K562 (cell line): ENCODE results near the gene MED20. TPM values are rescaled to one million over a fixed set of nuclear protein-coding genes. Genes with fewer than 3 reads are reported as not detected.
A peak's percentile ranks its signal among the peaks of the same experiment; 100 is the strongest.

ENCODE experiments used
- CBX5 ChIP-seq: IDR thresholded peaks from 2 replicates; pipeline ENCODE4 v1.6.1; 2014; ENCODE audit warnings: low read depth, borderline replicate concordance
- CHCHD3 ChIP-seq: fragments of 250-450 bp; sonication (Bioruptor Pico); IDR thresholded peaks from 2 replicates; pipeline ENCODE4 v2.1.2; 2022; ENCODE audit warnings: mild to moderate bottlenecking
- FUS ChIP-seq: fragments of 200-400 bp; formaldehyde crosslinking; optimal IDR thresholded peaks from 2 replicates; pipeline ENCODE3; 2017; ENCODE audit warnings: low read depth, low read length
- HMG20A ChIP-seq: fragments of 450-650 bp; formaldehyde crosslinking; conservative IDR thresholded peaks from 2 replicates; pipeline ENCODE4 v1.4.0; 2020; ENCODE audit warnings: mild to moderate bottlenecking, mixed read lengths
- NCOA1 ChIP-seq: fragments of 450-650 bp; IDR thresholded peaks from 2 replicates; pipeline ENCODE4 v1.6.1; 2016; ENCODE audit warnings: low read depth
- NR3C1 ChIP-seq: sonication (generic); formaldehyde crosslinking; IDR thresholded peaks from 2 replicates; pipeline ENCODE4 v1.8.1; 2022; ENCODE audit warnings: missing genetic modification reagents
- PCBP1 ChIP-seq: fragments of 200-400 bp; formaldehyde crosslinking; IDR thresholded peaks from 2 replicates; pipeline ENCODE4 v1.6.1; 2018; ENCODE audit warnings: mild to moderate bottlenecking, low read depth, low read length; ENCODE audit not compliant: poor library complexity, severe bottlenecking
- ZFP1 ChIP-seq: fragments of 450-650 bp; formaldehyde crosslinking; IDR thresholded peaks from 2 replicates; pipeline ENCODE4 v1.4.0; 2020; ENCODE audit warnings: mild to moderate bottlenecking, mixed read lengths
- ZKSCAN8 ChIP-seq: fragments of 200-800 bp; sonication (Bioruptor generic); IDR thresholded peaks from 2 replicates; pipeline ENCODE4 v1.6.1; 2016; ENCODE audit warnings: missing genetic modification characterization, missing compliant biosample characterization
- polyA plus RNA-seq, 8 experiments: library from polyadenylated mRNA; depleted of rRNA in 4 of 8; stranded (reverse) in 5 of 8; unstranded in 3 of 8; fragments of >200 nt; fragmentation: Nextera tagmentation in 2 of 8; fragmentation: Illumina TruSeq in 1 of 8; extraction: Ambion mirVana in 2 of 8; extraction: Trizol in 1 of 8; gene quantifications; 2 replicates each; pipeline versions ENCODE4 v1.2.1 to v1.2.3, GENCODE V29; 2011 to 2014; ENCODE audit warnings: inconsistent platforms in 1 of 8, missing spikeins in 1 of 8
- total RNA-seq, 7 experiments: library from RNA; depleted of rRNA in 6 of 7; stranded (reverse); fragments of >200 nt in 6 of 7; fragmentation: Illumina TruSeq in 2 of 7; extraction: Trizol in 2 of 7; gene quantifications; 2 replicates each; pipeline versions ENCODE4 v1.2.1 to v1.2.3, GENCODE V29; 2011 to 2021; ENCODE audit warnings: low replicate concordance in 1 of 7
- TF ChIP-seq, protein P1 (sequence below): fragments of 250-450 bp; sonication (Bioruptor Pico); IDR thresholded peaks from 2 replicates; pipeline ENCODE4 v1.5.0; 2021
- TF ChIP-seq, protein P2 (sequence below): fragments of 200-800 bp; sonication (Bioruptor generic); IDR thresholded peaks from 2 replicates; pipeline ENCODE4 v1.6.1; 2017; ENCODE audit warnings: missing genetic modification characterization, missing compliant biosample characterization
- TF ChIP-seq, protein P3 (sequence below): fragments of 200-400 bp; formaldehyde crosslinking; IDR thresholded peaks from 2 replicates; pipeline ENCODE4 v1.6.1; 2017; ENCODE audit warnings: mild to moderate bottlenecking, low read depth, low read length, moderate library complexity
- TF ChIP-seq, protein P4 (sequence below), 2 experiments: IDR thresholded peaks; 2 replicates each; pipeline ENCODE4 v1.6.1; 2012; ENCODE audit warnings: improper control_type of control experiment in 2 of 2, low read depth in 2 of 2, low read length in 2 of 2, borderline replicate concordance in 1 of 2
- TF ChIP-seq, protein P5 (sequence below): fragments of 450-650 bp; formaldehyde crosslinking; IDR thresholded peaks from 2 replicates; pipeline ENCODE4 v1.4.0; 2022; ENCODE audit warnings: missing genetic modification characterization
- TF ChIP-seq, protein P6 (sequence below): fragments of 250-450 bp; sonication (Bioruptor Pico); IDR thresholded peaks from 2 replicates; pipeline ENCODE4 v1.4.0; 2020; ENCODE audit warnings: mild to moderate bottlenecking, moderate library complexity
- TF ChIP-seq, protein P7 (sequence below): fragments of 450-650 bp; IDR thresholded peaks from 2 replicates; pipeline ENCODE4 v1.6.1; 2016; ENCODE audit warnings: antibody characterized with exemption

Gene MED20
- total and polyA plus RNA-seq, 9 of the 15 experiments (the other 6 are each of a cell fraction or from before 2014, with no cell fraction given): 27.3 to 80.9 (median 46.0) TPM

DNA sequence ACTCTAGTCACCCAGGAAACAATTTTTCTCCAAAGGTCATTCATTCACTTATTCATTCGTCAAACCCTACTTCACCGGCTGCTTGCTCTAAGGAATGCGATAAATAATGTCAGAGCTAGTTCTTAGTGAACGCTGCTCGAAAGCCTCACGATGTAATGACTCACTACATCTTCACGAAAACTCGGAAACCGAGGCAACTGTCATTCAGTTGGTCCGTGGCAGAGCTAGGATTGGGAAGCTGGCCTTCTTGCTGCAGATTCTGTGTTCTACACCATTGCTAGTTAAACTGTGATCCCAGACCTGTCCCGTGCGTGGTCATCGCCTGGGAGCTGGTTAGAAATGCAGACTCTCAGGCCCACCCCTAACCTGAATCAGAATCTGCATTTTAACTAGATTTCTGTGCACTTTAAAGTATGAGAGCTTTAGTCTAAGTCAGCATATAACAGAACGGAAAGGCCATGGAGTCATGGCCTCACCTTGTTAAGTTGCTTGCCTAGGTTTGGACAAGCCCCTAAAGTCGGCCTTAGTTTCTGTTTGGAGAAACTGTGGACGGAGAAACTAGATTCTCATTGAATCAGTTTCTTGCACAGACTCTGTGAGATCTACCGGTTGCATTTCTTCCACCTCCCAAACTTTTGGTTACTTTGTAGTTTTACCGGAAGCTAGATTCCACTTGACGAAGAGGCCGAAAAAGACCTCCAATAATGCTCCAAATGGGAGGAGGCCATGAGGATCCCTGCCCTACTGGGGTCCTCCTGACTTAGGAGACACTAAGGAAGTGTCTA lies 21.3 kb upstream of the MED20 start (continued):
- TF ChIP-seq ZKSCAN8 (CRISPR knock-in tag) (no peak), NCOA1 (no peak), FUS (no peak), ZFP1 (CRISPR knock-in tag) (no peak), PCBP1 (no peak), HMG20A (CRISPR knock-in tag) (no peak), CBX5 (no peak), CHCHD3 (CRISPR knock-in tag) (no peak), NR3C1 (CRISPR knock-in tag) (no peak)
- TF ChIP-seq, protein P1, sequence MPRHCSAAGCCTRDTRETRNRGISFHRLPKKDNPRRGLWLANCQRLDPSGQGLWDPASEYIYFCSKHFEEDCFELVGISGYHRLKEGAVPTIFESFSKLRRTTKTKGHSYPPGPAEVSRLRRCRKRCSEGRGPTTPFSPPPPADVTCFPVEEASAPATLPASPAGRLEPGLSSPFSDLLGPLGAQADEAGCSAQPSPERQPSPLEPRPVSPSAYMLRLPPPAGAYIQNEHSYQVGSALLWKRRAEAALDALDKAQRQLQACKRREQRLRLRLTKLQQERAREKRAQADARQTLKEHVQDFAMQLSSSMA (CRISPR knock-in tag): 0 out of 2 replicates have a peak, but pooled peaks have one; percentile 63
- TF ChIP-seq, protein P2, sequence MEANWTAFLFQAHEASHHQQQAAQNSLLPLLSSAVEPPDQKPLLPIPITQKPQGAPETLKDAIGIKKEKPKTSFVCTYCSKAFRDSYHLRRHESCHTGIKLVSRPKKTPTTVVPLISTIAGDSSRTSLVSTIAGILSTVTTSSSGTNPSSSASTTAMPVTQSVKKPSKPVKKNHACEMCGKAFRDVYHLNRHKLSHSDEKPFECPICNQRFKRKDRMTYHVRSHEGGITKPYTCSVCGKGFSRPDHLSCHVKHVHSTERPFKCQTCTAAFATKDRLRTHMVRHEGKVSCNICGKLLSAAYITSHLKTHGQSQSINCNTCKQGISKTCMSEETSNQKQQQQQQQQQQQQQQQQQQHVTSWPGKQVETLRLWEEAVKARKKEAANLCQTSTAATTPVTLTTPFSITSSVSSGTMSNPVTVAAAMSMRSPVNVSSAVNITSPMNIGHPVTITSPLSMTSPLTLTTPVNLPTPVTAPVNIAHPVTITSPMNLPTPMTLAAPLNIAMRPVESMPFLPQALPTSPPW (CRISPR knock-in tag): no peak
- TF ChIP-seq, protein P3, sequence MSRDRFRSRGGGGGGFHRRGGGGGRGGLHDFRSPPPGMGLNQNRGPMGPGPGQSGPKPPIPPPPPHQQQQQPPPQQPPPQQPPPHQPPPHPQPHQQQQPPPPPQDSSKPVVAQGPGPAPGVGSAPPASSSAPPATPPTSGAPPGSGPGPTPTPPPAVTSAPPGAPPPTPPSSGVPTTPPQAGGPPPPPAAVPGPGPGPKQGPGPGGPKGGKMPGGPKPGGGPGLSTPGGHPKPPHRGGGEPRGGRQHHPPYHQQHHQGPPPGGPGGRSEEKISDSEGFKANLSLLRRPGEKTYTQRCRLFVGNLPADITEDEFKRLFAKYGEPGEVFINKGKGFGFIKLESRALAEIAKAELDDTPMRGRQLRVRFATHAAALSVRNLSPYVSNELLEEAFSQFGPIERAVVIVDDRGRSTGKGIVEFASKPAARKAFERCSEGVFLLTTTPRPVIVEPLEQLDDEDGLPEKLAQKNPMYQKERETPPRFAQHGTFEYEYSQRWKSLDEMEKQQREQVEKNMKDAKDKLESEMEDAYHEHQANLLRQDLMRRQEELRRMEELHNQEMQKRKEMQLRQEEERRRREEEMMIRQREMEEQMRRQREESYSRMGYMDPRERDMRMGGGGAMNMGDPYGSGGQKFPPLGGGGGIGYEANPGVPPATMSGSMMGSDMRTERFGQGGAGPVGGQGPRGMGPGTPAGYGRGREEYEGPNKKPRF: no peak
- TF ChIP-seq, protein P4, sequence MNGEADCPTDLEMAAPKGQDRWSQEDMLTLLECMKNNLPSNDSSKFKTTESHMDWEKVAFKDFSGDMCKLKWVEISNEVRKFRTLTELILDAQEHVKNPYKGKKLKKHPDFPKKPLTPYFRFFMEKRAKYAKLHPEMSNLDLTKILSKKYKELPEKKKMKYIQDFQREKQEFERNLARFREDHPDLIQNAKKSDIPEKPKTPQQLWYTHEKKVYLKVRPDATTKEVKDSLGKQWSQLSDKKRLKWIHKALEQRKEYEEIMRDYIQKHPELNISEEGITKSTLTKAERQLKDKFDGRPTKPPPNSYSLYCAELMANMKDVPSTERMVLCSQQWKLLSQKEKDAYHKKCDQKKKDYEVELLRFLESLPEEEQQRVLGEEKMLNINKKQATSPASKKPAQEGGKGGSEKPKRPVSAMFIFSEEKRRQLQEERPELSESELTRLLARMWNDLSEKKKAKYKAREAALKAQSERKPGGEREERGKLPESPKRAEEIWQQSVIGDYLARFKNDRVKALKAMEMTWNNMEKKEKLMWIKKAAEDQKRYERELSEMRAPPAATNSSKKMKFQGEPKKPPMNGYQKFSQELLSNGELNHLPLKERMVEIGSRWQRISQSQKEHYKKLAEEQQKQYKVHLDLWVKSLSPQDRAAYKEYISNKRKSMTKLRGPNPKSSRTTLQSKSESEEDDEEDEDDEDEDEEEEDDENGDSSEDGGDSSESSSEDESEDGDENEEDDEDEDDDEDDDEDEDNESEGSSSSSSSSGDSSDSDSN (IDR thresholded peaks at IDR 0.05; ENCODE audit: borderline replicate concordance in 1 of 2, low read depth in 2 of 2, low read length in 2 of 2): no peak
- TF ChIP-seq, protein P5, sequence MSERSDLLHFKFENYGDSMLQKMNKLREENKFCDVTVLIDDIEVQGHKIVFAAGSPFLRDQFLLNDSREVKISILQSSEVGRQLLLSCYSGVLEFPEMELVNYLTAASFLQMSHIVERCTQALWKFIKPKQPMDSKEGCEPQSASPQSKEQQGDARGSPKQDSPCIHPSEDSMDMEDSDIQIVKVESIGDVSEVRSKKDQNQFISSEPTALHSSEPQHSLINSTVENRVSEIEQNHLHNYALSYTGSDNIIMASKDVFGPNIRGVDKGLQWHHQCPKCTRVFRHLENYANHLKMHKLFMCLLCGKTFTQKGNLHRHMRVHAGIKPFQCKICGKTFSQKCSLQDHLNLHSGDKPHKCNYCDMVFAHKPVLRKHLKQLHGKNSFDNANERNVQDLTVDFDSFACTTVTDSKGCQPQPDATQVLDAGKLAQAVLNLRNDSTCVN (CRISPR knock-in tag): no peak
- TF ChIP-seq, protein P6, sequence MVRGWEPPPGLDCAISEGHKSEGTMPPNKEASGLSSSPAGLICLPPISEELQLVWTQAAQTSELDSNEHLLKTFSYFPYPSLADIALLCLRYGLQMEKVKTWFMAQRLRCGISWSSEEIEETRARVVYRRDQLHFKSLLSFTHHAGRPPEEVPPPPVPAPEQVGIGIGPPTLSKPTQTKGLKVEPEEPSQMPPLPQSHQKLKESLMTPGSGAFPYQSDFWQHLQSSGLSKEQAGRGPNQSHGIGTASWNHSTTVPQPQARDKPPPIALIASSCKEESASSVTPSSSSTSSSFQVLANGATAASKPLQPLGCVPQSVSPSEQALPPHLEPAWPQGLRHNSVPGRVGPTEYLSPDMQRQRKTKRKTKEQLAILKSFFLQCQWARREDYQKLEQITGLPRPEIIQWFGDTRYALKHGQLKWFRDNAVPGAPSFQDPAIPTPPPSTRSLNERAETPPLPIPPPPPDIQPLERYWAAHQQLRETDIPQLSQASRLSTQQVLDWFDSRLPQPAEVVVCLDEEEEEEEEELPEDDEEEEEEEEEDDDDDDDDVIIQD (CRISPR knock-in tag): no peak
- TF ChIP-seq, protein P7, sequence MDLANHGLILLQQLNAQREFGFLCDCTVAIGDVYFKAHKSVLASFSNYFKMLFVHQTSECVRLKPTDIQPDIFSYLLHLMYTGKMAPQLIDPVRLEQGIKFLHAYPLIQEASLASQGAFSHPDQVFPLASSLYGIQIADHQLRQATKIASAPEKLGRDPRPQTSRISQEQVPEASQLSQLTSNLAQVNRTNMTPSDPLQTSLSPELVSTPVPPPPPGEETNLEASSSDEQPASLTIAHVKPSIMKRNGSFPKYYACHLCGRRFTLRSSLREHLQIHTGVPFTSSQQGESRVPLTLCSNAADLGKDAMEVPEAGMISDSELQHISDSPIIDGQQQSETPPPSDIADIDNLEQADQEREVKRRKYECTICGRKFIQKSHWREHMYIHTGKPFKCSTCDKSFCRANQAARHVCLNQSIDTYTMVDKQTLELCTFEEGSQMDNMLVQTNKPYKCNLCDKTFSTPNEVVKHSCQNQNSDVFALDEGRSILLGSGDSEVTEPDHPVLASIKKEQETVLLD: peak; percentile 63; the same call in 1 of the 2 replicates
